GM10266 (cell line): ENCODE measurements around the gene CTSW.

Experiments
- DNase-seq: peaks from one replicate; pipeline ENCODE4 v3.0.0; 2012; ENCODE audit errors: extremely low spot score
- TF ChIP-seq, protein P1 (sequence below): IDR thresholded peaks from 2 replicates; pipeline ENCODE4 v1.5.1; 2012; ENCODE audit warnings: mild to moderate bottlenecking, low read depth; ENCODE audit not compliant: control insufficient read depth, insufficient read depth; ENCODE audit errors: missing control alignments

Gene CTSW

DNA sequence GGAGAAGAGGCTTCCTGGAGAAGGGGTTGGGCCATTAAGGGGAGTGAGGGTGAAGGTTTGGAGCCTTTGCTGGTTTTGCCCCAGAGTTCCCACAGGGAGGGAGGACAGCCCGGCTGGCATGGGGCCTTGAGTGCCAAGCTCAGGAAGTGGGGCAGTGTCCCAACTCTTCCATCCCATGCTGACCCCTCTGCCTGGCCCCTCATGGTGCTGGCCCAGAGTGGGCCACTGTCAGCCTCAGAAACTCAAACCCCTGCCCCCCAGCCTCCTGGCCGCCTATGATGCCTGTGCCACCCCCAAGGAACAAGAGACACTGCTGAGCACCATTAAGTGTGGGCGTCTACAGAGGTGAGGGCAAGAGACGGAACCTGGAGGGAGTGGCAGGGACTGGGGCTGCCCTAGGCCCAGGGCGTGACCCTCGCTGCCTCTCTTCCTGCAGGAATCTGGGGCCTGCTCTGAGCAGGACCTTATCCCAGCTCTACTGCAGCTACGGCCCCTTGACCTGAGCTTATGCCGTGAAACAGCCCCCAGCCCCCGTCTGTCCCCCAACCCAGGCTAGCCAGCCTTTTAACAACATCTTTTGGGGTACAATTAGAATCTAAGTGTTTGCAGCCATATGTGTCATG, 14.0 kb upstream of the CTSW start:
- TF ChIP-seq, protein P1, sequence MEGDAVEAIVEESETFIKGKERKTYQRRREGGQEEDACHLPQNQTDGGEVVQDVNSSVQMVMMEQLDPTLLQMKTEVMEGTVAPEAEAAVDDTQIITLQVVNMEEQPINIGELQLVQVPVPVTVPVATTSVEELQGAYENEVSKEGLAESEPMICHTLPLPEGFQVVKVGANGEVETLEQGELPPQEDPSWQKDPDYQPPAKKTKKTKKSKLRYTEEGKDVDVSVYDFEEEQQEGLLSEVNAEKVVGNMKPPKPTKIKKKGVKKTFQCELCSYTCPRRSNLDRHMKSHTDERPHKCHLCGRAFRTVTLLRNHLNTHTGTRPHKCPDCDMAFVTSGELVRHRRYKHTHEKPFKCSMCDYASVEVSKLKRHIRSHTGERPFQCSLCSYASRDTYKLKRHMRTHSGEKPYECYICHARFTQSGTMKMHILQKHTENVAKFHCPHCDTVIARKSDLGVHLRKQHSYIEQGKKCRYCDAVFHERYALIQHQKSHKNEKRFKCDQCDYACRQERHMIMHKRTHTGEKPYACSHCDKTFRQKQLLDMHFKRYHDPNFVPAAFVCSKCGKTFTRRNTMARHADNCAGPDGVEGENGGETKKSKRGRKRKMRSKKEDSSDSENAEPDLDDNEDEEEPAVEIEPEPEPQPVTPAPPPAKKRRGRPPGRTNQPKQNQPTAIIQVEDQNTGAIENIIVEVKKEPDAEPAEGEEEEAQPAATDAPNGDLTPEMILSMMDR: no peak
- no peak for DNase-seq

DNA sequence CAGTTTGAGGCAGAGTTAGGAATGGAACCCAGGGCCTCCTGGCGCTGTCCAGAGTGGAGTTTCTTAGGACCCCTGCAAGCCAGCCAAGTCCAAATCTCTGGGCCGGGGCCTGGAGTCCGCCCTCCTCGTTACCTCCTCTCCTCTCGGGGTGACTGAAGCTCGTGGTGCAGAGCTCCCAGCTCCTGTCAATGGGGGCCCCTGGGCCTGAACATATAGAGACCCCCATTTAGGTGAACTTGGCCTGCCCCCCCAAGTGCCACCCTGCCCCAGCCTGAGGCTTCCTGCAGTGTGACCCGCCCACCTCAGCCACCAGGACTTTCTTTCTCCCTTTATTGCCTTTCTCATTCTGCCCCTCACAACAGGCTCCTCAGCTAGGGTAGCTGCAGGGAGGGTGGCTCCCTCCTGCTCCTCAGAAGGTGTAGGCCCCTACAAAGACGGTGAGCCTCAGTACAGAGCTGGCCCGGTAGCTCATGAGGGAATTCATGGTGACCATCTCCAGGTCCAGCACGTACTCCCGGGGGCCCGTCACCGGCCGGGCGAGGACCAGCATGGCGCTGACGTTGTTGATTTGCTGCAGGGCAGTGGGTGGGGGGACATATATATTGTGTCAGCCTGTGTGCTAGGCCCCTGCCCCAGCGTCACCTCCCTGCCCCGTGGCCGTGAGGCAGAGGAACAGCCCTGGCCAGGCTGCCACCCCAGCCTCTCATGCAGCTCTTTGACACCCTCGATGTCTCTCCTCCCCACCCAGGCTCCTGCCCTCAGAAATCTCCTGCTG, 12.9 kb upstream of the CTSW start:
- no peak for DNase-seq
- TF ChIP-seq, protein P1: no peak

DNA sequence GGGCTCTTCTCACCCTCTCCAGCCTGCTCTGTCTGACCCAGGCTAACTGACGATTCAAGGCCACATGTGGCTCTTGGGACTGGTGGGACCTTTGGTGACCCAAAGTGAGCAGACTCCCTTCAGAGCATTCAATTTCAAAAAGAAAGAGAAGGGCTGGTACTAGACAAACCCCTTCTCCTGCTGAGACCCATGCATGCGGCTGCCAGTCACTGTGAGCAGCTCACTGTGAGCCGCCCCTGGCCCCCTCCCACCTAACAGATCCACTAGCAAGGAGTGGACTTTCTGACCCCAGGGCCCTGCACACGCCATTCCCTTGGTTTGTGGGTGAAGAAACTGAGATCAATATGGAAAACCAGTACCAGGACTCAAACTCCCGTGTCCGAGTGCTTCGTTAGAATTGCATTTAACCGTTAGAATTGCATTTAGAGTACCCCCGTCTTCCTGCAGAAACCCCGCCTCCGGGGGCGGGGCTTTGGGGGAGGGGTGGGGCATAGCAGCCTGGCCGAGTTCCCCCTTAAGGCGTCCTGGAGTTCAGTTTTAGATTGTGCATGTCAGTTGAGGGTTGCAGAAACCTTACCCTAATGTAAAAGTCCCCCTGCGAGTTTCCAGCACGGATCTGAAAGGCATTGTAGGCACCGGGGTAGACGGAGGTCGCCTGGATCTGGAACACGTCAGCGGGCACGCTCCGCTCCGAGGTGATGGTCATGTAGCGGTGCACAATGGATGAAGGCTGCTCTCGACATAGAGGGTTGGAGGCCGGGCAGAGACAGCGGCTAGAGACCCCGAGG, 12.2 kb upstream of the CTSW start:
- no peak for DNase-seq
- TF ChIP-seq, protein P1: no peak

DNA sequence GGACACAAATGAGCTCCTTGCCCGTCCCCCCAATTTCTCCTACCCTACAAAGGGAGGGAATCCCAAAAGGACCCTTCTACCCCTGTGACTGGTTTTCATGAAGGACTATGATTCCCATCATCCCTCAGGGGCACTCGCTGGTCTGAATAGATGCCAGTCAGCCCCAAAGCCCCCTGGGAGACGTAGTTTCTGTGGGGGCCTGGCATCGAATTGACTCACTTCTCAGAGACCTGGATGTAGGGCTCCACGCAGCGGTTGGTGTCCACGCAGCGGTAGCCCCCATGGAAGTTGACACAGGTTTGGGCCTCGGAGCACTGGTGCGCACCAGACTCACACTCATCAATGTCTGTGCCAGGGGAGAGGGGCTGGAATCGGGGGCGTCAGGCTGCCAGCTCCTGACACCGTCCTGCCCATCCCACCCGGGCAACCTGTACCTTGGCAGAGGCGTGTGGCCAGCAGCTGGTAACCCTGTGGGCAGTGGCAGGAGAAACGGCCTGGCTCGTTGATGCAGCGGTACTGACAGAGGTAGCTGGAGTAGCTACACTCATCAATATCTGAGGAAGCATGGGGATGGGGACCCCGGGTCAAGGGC, 11.5 kb upstream of the CTSW start:
- TF ChIP-seq, protein P1: no peak
- DNase-seq: no peak

DNA sequence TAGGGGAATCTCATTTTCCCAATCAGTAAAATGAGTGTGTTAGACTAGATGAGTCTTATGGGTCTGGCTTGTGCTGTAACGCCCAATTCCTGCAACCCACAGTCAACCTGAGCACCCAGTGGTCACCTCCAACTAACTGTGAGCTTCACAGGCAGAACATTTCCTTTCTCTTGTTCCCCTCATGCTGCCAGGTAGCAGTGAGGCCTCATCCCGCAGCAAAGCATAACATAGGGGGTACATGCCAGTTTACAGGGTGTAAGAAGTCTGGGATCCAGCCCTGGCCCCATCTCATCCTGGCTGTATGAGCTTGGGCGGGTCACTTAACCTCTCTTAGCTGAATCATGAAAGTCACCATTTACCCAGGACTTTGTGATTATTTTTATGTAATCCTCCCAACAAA, 10.7 kb upstream of the CTSW start:
- TF ChIP-seq, protein P1: no peak
- DNase-seq: no peak

DNA sequence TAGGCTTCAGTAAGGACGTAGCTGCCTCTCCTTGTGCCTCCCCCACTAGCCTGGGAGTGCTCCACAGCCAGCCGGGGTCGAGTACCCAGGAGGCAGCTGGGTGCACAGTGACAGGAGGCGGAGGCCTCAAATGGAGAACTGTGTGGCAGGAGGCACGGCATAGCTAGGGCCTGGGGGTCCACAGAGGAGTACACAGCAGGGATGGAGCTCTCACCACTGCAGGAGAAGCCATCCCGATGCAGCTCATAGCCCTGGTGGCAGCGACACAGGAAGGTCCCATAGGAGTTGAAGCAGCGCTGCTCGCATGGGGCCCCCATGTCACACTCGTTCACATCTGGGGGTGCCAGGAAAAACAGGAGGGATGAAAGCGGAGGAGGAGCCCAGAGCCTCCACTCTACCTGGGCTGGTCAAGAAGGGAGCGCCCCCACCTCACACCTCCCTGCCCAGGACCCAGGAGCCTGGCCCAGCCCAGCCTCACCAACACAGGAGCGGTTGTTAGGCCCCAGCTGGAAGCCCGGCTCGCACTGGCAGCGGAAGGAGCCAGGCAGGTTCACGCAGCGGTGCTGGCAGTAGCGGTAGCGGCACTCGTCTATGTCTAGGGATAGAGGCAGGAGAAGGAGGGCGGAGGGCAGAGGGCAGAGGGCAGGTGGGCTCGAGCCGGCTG, 9.9 kb upstream of the CTSW start:
- TF ChIP-seq, protein P1: no peak
- DNase-seq: no peak
